ENCODE data around the gene PRKCE. TPM values are rescaled to one million over a fixed set of nuclear protein-coding genes. Genes with fewer than 3 reads are reported as not detected.

Gene PRKCE
- polyA plus RNA-seq, 3 donors: 1.3 to 7.7 (median 2.3) TPM

DNA sequence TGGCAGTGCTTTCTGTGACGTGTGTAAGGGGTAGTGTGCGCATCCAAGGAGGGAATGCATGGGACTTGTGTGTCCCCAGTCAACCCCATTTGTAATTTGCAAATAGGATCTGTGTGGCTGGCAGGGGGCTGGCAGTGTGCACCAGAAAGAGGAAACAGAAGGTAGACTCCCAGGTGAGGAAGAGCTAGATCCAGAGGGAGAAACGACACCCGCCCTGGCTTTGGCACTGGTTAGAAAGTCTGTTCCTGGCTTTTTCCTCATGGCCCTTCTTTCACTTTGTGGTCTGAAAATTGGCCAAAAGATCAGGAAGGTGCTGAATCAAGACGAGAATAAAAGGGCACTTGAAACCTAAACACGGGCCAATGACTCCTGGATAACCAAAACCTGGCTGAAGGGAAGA is 33.3 kb downstream of the PRKCE start:
- TF ChIP-seq, protein P1, sequence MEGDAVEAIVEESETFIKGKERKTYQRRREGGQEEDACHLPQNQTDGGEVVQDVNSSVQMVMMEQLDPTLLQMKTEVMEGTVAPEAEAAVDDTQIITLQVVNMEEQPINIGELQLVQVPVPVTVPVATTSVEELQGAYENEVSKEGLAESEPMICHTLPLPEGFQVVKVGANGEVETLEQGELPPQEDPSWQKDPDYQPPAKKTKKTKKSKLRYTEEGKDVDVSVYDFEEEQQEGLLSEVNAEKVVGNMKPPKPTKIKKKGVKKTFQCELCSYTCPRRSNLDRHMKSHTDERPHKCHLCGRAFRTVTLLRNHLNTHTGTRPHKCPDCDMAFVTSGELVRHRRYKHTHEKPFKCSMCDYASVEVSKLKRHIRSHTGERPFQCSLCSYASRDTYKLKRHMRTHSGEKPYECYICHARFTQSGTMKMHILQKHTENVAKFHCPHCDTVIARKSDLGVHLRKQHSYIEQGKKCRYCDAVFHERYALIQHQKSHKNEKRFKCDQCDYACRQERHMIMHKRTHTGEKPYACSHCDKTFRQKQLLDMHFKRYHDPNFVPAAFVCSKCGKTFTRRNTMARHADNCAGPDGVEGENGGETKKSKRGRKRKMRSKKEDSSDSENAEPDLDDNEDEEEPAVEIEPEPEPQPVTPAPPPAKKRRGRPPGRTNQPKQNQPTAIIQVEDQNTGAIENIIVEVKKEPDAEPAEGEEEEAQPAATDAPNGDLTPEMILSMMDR (IDR thresholded peaks at IDR 0.05): no peak
- H3K36me3 ChIP-seq (replicated peaks in 1 of 2; ENCODE audit: control insufficient read depth in 1 of 2, insufficient read depth in 2 of 2, low read length in 2 of 2): no peaks in the 10 kb centered on the region
- peaks cover 4% of the 10 kb centered on the region in 2 donors for H3K36me3 Mint-ChIP-seq
- no peak overlapping the region for H3K27ac ChIP-seq (ENCODE audit: low read depth in 1 of 2, low read length in 2 of 2)
- H3K4me3 Mint-ChIP-seq: no peak overlapping the region
- WGBS (ENCODE audit: insufficient coverage): 66% methylated on average over 4 of the region's 6 CpGs
- H3K79me2 ChIP-seq (ENCODE audit: insufficient read depth, low read length): peaks cover 4% of the 10 kb centered on the region
- H3K4me1 ChIP-seq (ENCODE audit: control insufficient read depth in 1 of 2, insufficient read depth in 2 of 2, low read length in 2 of 2): peaks cover 13 to 18% of the 10 kb centered on the region in 2 donors
- no peak overlapping the region for H3K4me3 ChIP-seq (replicated peaks in 1 of 3; ENCODE audit: low read depth in 2 of 3, low read length in 3 of 3)
- no peaks in the 10 kb centered on the region for H3K9me3 Mint-ChIP-seq
- intact Hi-C loops (cut with micrococcal nuclease): no loop called here
- peaks cover 0 to 2% (median 0%) of the 10 kb centered on the region in 3 donors for H3K27me3 Mint-ChIP-seq (ENCODE audit: low read depth in 3 of 3)
- no peak overlapping the region for H3K9ac ChIP-seq (ENCODE audit: insufficient read depth, low read length, poor library complexity, severe bottlenecking)
- peaks cover 21% of the 10 kb centered on the region for H3K4me1 Mint-ChIP-seq
- peak overlapping the region in 1 of 7 donors; percentile 44 for H3K27ac Mint-ChIP-seq
- H3K9me3 ChIP-seq (replicated peaks in 1 of 2; ENCODE audit: control insufficient read depth in 1 of 2, insufficient read depth in 1 of 2, low read length in 2 of 2): no peaks in the 10 kb centered on the region
- no peaks in the 10 kb centered on the region for H3K27me3 ChIP-seq (ENCODE audit: control insufficient read depth in 2 of 2, insufficient read depth in 2 of 2, low read length in 2 of 2)
- peaks cover 36% of the 10 kb centered on the region for H4K20me1 ChIP-seq (ENCODE audit: insufficient read depth, low read length)
- H3K4me2 ChIP-seq (replicated peaks; ENCODE audit: extremely low read depth, low read length, poor library complexity, severe bottlenecking): no peak overlapping the region
- DNase-seq: no peak
- H2AFZ ChIP-seq (ENCODE audit: insufficient read depth, low read depth, low read length, poor library complexity, severe bottlenecking): no peak overlapping the region

DNA sequence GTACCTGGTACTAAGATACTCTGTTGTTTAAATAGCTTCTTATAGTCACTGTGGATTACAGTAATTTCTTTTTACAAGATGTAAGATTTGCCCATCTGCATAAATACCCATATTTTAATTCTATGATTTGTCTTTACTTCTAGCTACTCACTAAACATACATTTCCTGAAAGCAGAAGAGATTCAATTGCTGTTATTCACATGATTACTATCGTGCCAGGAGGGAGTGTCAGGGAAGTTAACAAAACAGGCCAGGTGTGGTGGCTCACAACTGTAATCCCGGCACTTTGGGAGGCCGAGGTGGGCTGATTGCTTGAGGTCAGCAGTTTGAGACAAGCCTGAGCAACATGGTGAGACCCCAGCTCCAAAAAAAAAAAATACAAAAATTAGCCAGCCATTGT is 33.8 kb downstream of the PRKCE start:
- Histone ChIP-seq H3K9ac (ENCODE audit: insufficient read depth, low read length, poor library complexity, severe bottlenecking) (no peak overlapping the region), H3K9me3 (replicated peaks in 1 of 2; ENCODE audit: control insufficient read depth in 1 of 2, insufficient read depth in 1 of 2, low read length in 2 of 2) (no peaks in the 10 kb centered on the region), H3K4me3 (replicated peaks in 1 of 3; ENCODE audit: low read depth in 2 of 3, low read length in 3 of 3) (no peak overlapping the region), H3K27me3 (ENCODE audit: control insufficient read depth in 2 of 2, insufficient read depth in 2 of 2, low read length in 2 of 2) (no peaks in the 10 kb centered on the region), H3K27ac (ENCODE audit: low read depth in 1 of 2, low read length in 2 of 2) (no peak overlapping the region), H2AFZ (ENCODE audit: insufficient read depth, low read depth, low read length, poor library complexity, severe bottlenecking) (no peak overlapping the region), H3K4me2 (replicated peaks; ENCODE audit: extremely low read depth, low read length, poor library complexity, severe bottlenecking) (no peak overlapping the region), H3K4me1 (ENCODE audit: control insufficient read depth in 1 of 2, insufficient read depth in 2 of 2, low read length in 2 of 2) (peaks cover 13 to 18% of the 10 kb centered on the region in 2 donors), H3K79me2 (ENCODE audit: insufficient read depth, low read length) (peaks cover 4% of the 10 kb centered on the region), H3K36me3 (replicated peaks in 1 of 2; ENCODE audit: control insufficient read depth in 1 of 2, insufficient read depth in 2 of 2, low read length in 2 of 2) (no peaks in the 10 kb centered on the region), H4K20me1 (ENCODE audit: insufficient read depth, low read length) (peaks cover 35% of the 10 kb centered on the region)
- DNase-seq: no peak
- Mint-ChIP-seq H3K36me3 (peaks cover 4% of the 10 kb centered on the region in 2 donors), H3K27me3 (ENCODE audit: low read depth in 3 of 3) (peaks cover 0 to 2% (median 0%) of the 10 kb centered on the region in 3 donors), H3K4me3 (no peak overlapping the region), H3K4me1 (peaks cover 26% of the 10 kb centered on the region), H3K27ac (no peak overlapping the region), H3K9me3 (no peaks in the 10 kb centered on the region)
- intact Hi-C loops (cut with micrococcal nuclease): no loop called here
- TF ChIP-seq, protein P1 (IDR thresholded peaks at IDR 0.05): no peak
- 67% methylated on average over 1 of the region's 3 CpGs for WGBS (ENCODE audit: insufficient coverage)
